ENCODE measurements around the gene TAAR5. TPM values are rescaled to one million over a fixed set of nuclear protein-coding genes. Genes with fewer than 3 reads are reported as not detected.
"Not testable (repeated sequence)": the region's sequence is repeated elsewhere in the genome, so short reads cannot be mapped to it uniquely, and the experiment has no call there.

The TAAR5 gene
- polyA plus RNA-seq, 1 donor: not detected

GRCh38 chr6:132571774-132572173, 17.8 kb downstream of the TAAR5 start:
- Histone ChIP-seq H3K9me3 (ENCODE audit: control insufficient read depth, low read depth, low read length) (no peaks in the 10 kb centered on the region), H3K4me3 (ENCODE audit: low read length) (no peak overlapping the region), H3K27ac (ENCODE audit: low read length) (no peak overlapping the region), H3K27me3 (ENCODE audit: control insufficient read depth, insufficient read depth, low read length) (no peaks in the 10 kb centered on the region), H3K36me3 (ENCODE audit: control insufficient read depth, insufficient read depth, low read length) (no peaks in the 10 kb centered on the region), H3K4me1 (ENCODE audit: control insufficient read depth, insufficient read depth, low read length) (no peaks in the 10 kb centered on the region)
- no peak for DNase-seq

- DNase-seq: no peak
- 80% methylated on average over 2 of the region's 15 CpGs for WGBS (ENCODE audit: insufficient coverage, low lambda C conversion rate)
- H3K4me1 ChIP-seq (ENCODE audit: control insufficient read depth, insufficient read depth, low read length): no peaks in the 10 kb centered on the region
- no peaks in the 10 kb centered on the region for H3K9me3 ChIP-seq (ENCODE audit: control insufficient read depth, low read depth, low read length)
- H3K27ac ChIP-seq (ENCODE audit: low read length): no peak within 1 kb of the TSS
- H3K36me3 ChIP-seq (ENCODE audit: control insufficient read depth, insufficient read depth, low read length): no peaks in the 10 kb centered on the region
- H3K4me3 ChIP-seq (ENCODE audit: low read length): no peak within 1 kb of the TSS
- no peaks in the 10 kb centered on the region for H3K27me3 ChIP-seq (ENCODE audit: control insufficient read depth, insufficient read depth, low read length)
These were observed 19.2 kb downstream of the TAAR5 start, which contains the start of gene TAAR6 for GRCh38 chr6:132570221-132570777. Gene TAAR6 (plus strand): TSS chr6:132570322. CDS start chr6:132570322, 0 bp downstream.

- no peak overlapping the region for H3K27ac ChIP-seq (ENCODE audit: low read length)
- no peaks in the 10 kb centered on the region for H3K36me3 ChIP-seq (ENCODE audit: control insufficient read depth, insufficient read depth, low read length)
- no peaks in the 10 kb centered on the region for H3K27me3 ChIP-seq (ENCODE audit: control insufficient read depth, insufficient read depth, low read length)
- H3K4me1 ChIP-seq (ENCODE audit: control insufficient read depth, insufficient read depth, low read length): no peaks in the 10 kb centered on the region
- H3K4me3 ChIP-seq (ENCODE audit: low read length): no peak overlapping the region
- no peaks in the 10 kb centered on the region for H3K9me3 ChIP-seq (ENCODE audit: control insufficient read depth, low read depth, low read length)
- no CpG with 5 or more reads among the region's 4 CpGs for WGBS (ENCODE audit: insufficient coverage, low lambda C conversion rate)
- DNase-seq: no peak
These were observed 20.4 kb downstream of the TAAR5 start for GRCh38 chr6:132569170-132569569.

- Histone ChIP-seq H3K9me3 (ENCODE audit: control insufficient read depth, low read depth, low read length) (no peaks in the 10 kb centered on the region), H3K27me3 (ENCODE audit: control insufficient read depth, insufficient read depth, low read length) (no peaks in the 10 kb centered on the region), H3K4me3 (ENCODE audit: low read length) (no peak overlapping the region), H3K4me1 (ENCODE audit: control insufficient read depth, insufficient read depth, low read length) (no peaks in the 10 kb centered on the region), H3K27ac (ENCODE audit: low read length) (no peak overlapping the region), H3K36me3 (ENCODE audit: control insufficient read depth, insufficient read depth, low read length) (no peaks in the 10 kb centered on the region)
- no peak for DNase-seq
- WGBS (ENCODE audit: insufficient coverage, low lambda C conversion rate): 65% methylated on average over 2 of the region's 6 CpGs
These were observed 20.9 kb downstream of the TAAR5 start for GRCh38 chr6:132568611-132569010.

GRCh38 chr6:132567566-132567965, 22.0 kb downstream of the TAAR5 start:
- H3K4me3 ChIP-seq (ENCODE audit: low read length): no peak overlapping the region
- H3K27me3 ChIP-seq (ENCODE audit: control insufficient read depth, insufficient read depth, low read length): no peaks in the 10 kb centered on the region
- no peaks in the 10 kb centered on the region for H3K4me1 ChIP-seq (ENCODE audit: control insufficient read depth, insufficient read depth, low read length)
- no peaks in the 10 kb centered on the region for H3K9me3 ChIP-seq (ENCODE audit: control insufficient read depth, low read depth, low read length)
- WGBS (ENCODE audit: insufficient coverage, low lambda C conversion rate): 60% methylated on average over 1 of the region's 1 CpG
- DNase-seq: no peak
- H3K36me3 ChIP-seq (ENCODE audit: control insufficient read depth, insufficient read depth, low read length): no peaks in the 10 kb centered on the region
- H3K27ac ChIP-seq (ENCODE audit: low read length): no peak overlapping the region

- Histone ChIP-seq H3K36me3 (ENCODE audit: control insufficient read depth, insufficient read depth, low read length) (no peaks in the 10 kb centered on the region), H3K4me1 (ENCODE audit: control insufficient read depth, insufficient read depth, low read length) (no peaks in the 10 kb centered on the region), H3K9me3 (ENCODE audit: control insufficient read depth, low read depth, low read length) (no peaks in the 10 kb centered on the region), H3K4me3 (ENCODE audit: low read length) (no peak overlapping the region), H3K27me3 (ENCODE audit: control insufficient read depth, insufficient read depth, low read length) (no peaks in the 10 kb centered on the region), H3K27ac (ENCODE audit: low read length) (no peak overlapping the region)
- no peak for DNase-seq
- 97% methylated on average over 6 of the region's 6 CpGs for WGBS (ENCODE audit: insufficient coverage, low lambda C conversion rate)
These were observed 23.1 kb downstream of the TAAR5 start for GRCh38 chr6:132566404-132566803.

GRCh38 chr6:132560087-132560486, 29.5 kb downstream of the TAAR5 start:
- not testable (repeated sequence) for H3K9me3 ChIP-seq (ENCODE audit: control insufficient read depth, low read depth, low read length); H3K36me3 ChIP-seq (ENCODE audit: control insufficient read depth, insufficient read depth, low read length); H3K4me3 ChIP-seq (ENCODE audit: low read length); H3K27me3 ChIP-seq (ENCODE audit: control insufficient read depth, insufficient read depth, low read length); H3K4me1 ChIP-seq (ENCODE audit: control insufficient read depth, insufficient read depth, low read length); H3K27ac ChIP-seq (ENCODE audit: low read length); DNase-seq
- 100% methylated on average over 1 of the region's 3 CpGs for WGBS (ENCODE audit: insufficient coverage, low lambda C conversion rate)

GRCh38 chr6:132552372-132552771, 37.2 kb downstream of the TAAR5 start, which contains the start of gene TAAR8:
Gene TAAR8 (plus strand): TSS chr6:132552672. CDS start chr6:132552693, 21 bp downstream.
- H3K4me1 ChIP-seq (ENCODE audit: control insufficient read depth, insufficient read depth, low read length): no peaks in the 10 kb centered on the region
- no peak within 1 kb of the TSS for H3K27ac ChIP-seq (ENCODE audit: low read length)
- no peak within 1 kb of the TSS for H3K4me3 ChIP-seq (ENCODE audit: low read length)
- H3K36me3 ChIP-seq (ENCODE audit: control insufficient read depth, insufficient read depth, low read length): no peaks in the 10 kb centered on the region
- H3K27me3 ChIP-seq (ENCODE audit: control insufficient read depth, insufficient read depth, low read length): no peaks in the 10 kb centered on the region
- DNase-seq: no peak
- no peaks in the 10 kb centered on the region for H3K9me3 ChIP-seq (ENCODE audit: control insufficient read depth, low read depth, low read length)
- no CpG with 5 or more reads among the region's 2 CpGs for WGBS (ENCODE audit: insufficient coverage, low lambda C conversion rate)

GRCh38 chr6:132551214-132551613, 38.3 kb downstream of the TAAR5 start:
- H3K4me1 ChIP-seq (ENCODE audit: control insufficient read depth, insufficient read depth, low read length): no peaks in the 10 kb centered on the region
- WGBS (ENCODE audit: insufficient coverage, low lambda C conversion rate): no CpG with 5 or more reads among the region's 4 CpGs
- DNase-seq: no peak
- H3K4me3 ChIP-seq (ENCODE audit: low read length): no peak overlapping the region
- no peaks in the 10 kb centered on the region for H3K27me3 ChIP-seq (ENCODE audit: control insufficient read depth, insufficient read depth, low read length)
- H3K27ac ChIP-seq (ENCODE audit: low read length): no peak overlapping the region
- no peaks in the 10 kb centered on the region for H3K9me3 ChIP-seq (ENCODE audit: control insufficient read depth, low read depth, low read length)
- H3K36me3 ChIP-seq (ENCODE audit: control insufficient read depth, insufficient read depth, low read length): no peaks in the 10 kb centered on the region

- H3K27ac ChIP-seq (ENCODE audit: low read length): no peak overlapping the region
- DNase-seq: no peak
- H3K27me3 ChIP-seq (ENCODE audit: control insufficient read depth, insufficient read depth, low read length): no peaks in the 10 kb centered on the region
- no CpG with 5 or more reads among the region's 4 CpGs for WGBS (ENCODE audit: insufficient coverage, low lambda C conversion rate)
- no peaks in the 10 kb centered on the region for H3K9me3 ChIP-seq (ENCODE audit: control insufficient read depth, low read depth, low read length)
- no peaks in the 10 kb centered on the region for H3K36me3 ChIP-seq (ENCODE audit: control insufficient read depth, insufficient read depth, low read length)
- H3K4me3 ChIP-seq (ENCODE audit: low read length): no peak overlapping the region
- no peaks in the 10 kb centered on the region for H3K4me1 ChIP-seq (ENCODE audit: control insufficient read depth, insufficient read depth, low read length)
These were observed 40.6 kb downstream of the TAAR5 start for GRCh38 chr6:132548746-132549463.

GRCh38 chr6:132544826-132545225, 44.7 kb downstream of the TAAR5 start:
- no peak for DNase-seq
- H3K4me1 ChIP-seq (ENCODE audit: control insufficient read depth, insufficient read depth, low read length): no peaks in the 10 kb centered on the region
- no peak overlapping the region for H3K27ac ChIP-seq (ENCODE audit: low read length)
- H3K27me3 ChIP-seq (ENCODE audit: control insufficient read depth, insufficient read depth, low read length): no peaks in the 10 kb centered on the region
- H3K9me3 ChIP-seq (ENCODE audit: control insufficient read depth, low read depth, low read length): no peaks in the 10 kb centered on the region
- H3K36me3 ChIP-seq (ENCODE audit: control insufficient read depth, insufficient read depth, low read length): no peaks in the 10 kb centered on the region
- no peak overlapping the region for H3K4me3 ChIP-seq (ENCODE audit: low read length)
